Subcutaneous abdominal adipose tissue (tissue), 5 donors: ENCODE results near the gene PLXND1.
"Not testable (repeated sequence)": the region's sequence is repeated elsewhere in the genome, so short reads cannot be mapped to it uniquely, and the experiment has no call there.

Source experiments
- H3K27ac ChIP-seq: one replicate; pipeline ENCODE4 v1.7.0; 2013; ENCODE audit warnings: low read depth, mild to moderate bottlenecking, inconsistent platforms, low read length, moderate library complexity
- H3K27me3 ChIP-seq, 5 donors: one replicate each; pipeline ENCODE4 v1.7.0; 2013; ENCODE audit warnings: low read length in 5 of 5, inconsistent platforms in 1 of 5; ENCODE audit not compliant: control insufficient read depth in 5 of 5, insufficient read depth in 4 of 5
- H3K36me3 ChIP-seq, 5 donors: one replicate each; pipeline ENCODE4 v1.7.0; 2013; ENCODE audit warnings: low read length in 5 of 5; ENCODE audit not compliant: control insufficient read depth in 5 of 5, insufficient read depth in 5 of 5
- H3K4me1 ChIP-seq, 5 donors: one replicate each; pipeline ENCODE4 v1.7.0; 2013; ENCODE audit warnings: low read length in 5 of 5, mild to moderate bottlenecking in 3 of 5, moderate library complexity in 1 of 5; ENCODE audit not compliant: control insufficient read depth in 5 of 5, insufficient read depth in 5 of 5
- H3K4me3 ChIP-seq, 5 donors: one replicate each; pipeline ENCODE4 v1.7.0; 2013; ENCODE audit warnings: low read length in 5 of 5, low read depth in 1 of 5
- H3K9ac ChIP-seq, 5 donors: one replicate each; pipeline ENCODE4 v1.7.0; 2013; ENCODE audit warnings: low read length in 5 of 5, mild to moderate bottlenecking in 4 of 5, moderate library complexity in 3 of 5
- H3K9me3 ChIP-seq, 5 donors: one replicate each; pipeline ENCODE4 v1.7.0; 2013; ENCODE audit warnings: low read length in 5 of 5; ENCODE audit not compliant: control insufficient read depth in 5 of 5
- donor health status: healthy.
- donor health status: healthy.
- donor health status: healthy.
- donor health status: healthy.
- donor health status: healthy.

PLXND1 gene

DNA sequence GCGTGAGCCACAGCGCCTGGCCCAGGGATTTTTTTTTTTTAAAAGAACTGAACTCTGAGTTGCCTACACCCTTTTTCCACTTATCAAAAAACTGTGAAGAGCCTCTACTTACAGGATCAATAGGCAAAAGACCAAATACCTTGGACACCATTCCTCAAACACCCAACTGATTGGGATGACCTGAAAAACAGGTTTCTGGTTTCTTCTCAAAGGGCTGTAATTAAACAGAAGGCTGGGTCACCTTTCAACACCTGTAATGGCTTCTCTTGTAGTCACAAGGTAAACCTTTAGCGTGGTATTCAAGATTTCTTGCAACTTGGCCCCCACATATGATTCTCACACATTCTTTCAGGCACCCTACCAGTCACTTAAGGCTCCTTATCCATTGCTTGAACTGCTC is 38.4 kb upstream of the PLXND1 start:
- no peaks in the 10 kb centered on the region for H3K27me3 ChIP-seq
- H3K36me3 ChIP-seq = no peaks in the 10 kb centered on the region
- H3K9ac ChIP-seq = no peak overlapping the region
- peaks cover 0 to 5% (median 1%) of the 10 kb centered on the region in 5 donors for H3K4me1 ChIP-seq
- H3K9me3 ChIP-seq = no peaks in the 10 kb centered on the region
- no peak overlapping the region for H3K4me3 ChIP-seq
- H3K27ac ChIP-seq = no peak overlapping the region

DNA sequence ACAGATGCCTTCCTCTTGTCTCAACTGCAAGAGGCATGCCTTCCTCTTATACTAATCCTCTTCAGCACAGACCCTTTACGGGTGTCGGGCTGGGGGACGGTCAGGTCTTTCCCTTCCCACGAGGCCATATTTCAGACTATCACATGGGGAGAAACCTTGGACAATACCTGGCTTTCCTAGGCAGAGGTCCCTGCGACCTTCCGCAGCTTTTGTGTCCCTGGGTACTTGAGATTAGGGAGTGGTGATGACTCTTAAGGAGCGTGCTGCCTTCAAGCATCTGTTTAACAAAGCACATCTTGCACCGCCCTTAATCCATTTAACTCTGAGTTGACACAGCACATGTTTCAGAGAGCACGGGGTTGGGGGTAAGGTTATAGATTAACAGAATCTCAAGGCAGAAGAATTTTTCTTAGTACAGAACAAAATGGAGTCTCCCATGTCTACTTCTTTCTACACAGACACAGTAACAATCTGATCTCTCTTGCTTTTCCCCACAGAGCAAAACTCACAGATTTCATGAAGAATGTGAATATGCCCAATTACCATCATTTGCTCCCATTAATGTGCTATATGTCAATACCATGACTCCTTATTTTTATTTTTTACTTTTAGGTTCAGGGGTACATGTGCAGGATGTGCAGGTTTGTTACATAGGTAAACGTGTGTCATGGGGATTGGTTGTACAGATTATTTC is 35.2 kb upstream of the PLXND1 start:
- not testable (repeated sequence) for H3K9ac ChIP-seq, H3K27me3 ChIP-seq, H3K9me3 ChIP-seq, H3K4me1 ChIP-seq, H3K4me3 ChIP-seq, H3K27ac ChIP-seq, H3K36me3 ChIP-seq

DNA sequence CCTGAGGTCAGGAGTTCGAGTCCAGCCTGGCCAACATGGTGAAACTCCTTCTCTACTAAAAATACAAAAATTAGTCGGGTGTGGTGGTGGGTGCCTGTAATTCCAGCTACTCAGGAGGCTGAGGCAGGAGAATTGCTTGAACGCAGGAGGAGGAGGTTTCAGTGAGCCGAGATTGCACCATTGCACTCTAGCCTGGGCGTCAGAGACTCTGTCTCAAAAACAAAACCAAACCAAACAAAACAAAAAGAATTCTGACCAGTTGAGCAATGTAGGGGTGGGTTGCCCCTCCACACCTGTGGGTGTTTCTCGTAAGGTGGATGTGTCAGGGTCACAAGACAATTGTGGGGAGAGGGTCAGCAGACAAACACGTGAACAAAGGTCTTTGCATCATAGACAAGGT is 34.5 kb upstream of the PLXND1 start:
- H3K9ac ChIP-seq, H3K27me3 ChIP-seq, H3K4me1 ChIP-seq, H3K27ac ChIP-seq, H3K36me3 ChIP-seq, H3K4me3 ChIP-seq, H3K9me3 ChIP-seq: not testable (repeated sequence)

DNA sequence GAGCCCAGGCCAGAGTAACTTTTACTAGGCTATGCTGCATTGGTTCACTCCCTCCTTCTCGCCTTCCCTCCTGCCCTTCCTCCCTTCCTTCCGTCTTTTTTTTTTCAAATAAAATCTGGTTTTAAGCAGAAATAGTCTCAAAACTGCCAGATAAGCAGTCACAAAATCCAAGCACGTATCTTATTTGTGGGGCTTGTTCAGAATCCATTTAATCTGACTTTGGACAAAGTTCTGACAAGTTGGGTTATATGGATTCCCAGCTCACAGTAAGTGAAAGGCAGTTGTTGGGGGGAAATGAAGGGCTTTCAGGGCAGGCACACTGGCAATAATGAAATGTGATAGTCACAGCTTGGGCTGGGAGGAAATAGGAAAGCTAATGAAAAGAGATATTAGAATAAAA is 32.0 kb upstream of the PLXND1 start:
- Histone ChIP-seq H3K27ac (no peak overlapping the region), H3K27me3 (no peaks in the 10 kb centered on the region), H3K4me3 (no peak overlapping the region), H3K4me1 (no peaks in the 10 kb centered on the region), H3K36me3 (no peaks in the 10 kb centered on the region), H3K9ac (no peak overlapping the region), H3K9me3 (peaks cover 0 to 6% (median 0%) of the 10 kb centered on the region in 5 donors)

DNA sequence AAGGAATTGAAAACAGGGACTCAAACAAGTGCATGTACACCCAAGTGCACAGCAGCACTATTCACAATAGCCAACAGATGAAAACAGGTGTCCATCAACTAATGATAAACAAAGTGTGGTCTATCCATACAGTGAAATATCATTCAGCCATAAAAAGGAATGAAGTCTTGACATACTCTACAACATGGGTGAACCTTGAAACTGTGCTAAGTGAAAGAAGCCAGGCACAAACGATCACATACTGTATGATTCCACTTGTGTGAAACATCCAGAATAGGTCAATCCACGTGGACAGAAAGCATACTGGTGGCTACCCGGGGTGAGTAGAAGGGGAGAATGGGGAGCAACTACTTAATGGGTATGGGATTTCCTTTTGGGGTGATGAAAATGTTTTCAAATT is 29.6 kb upstream of the PLXND1 start:
- Histone ChIP-seq H3K9me3 (peaks cover 0 to 6% (median 0%) of the 10 kb centered on the region in 5 donors), H3K4me1 (no peaks in the 10 kb centered on the region), H3K27me3 (no peaks in the 10 kb centered on the region), H3K4me3 (no peak overlapping the region), H3K27ac (no peak overlapping the region), H3K9ac (no peak overlapping the region), H3K36me3 (no peaks in the 10 kb centered on the region)

DNA sequence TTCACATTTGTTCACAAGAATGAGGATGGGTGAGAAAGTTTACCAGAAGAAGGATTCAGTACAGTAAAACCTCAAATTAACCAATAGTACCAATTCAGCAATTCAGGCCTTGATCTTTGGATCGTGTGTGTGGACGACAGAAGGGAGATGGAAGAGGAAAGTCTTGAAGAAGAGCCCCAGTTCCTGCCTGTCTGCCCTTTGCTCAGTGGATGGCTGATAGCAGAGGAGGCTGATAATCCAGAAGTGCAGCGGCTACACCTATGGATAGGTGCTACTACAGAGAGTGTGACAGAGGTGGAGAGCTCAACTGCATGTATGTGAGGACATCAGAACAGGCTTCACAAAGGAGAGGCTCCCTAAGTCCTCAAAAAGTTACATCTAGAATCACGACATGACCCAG is 29.2 kb upstream of the PLXND1 start:
- H3K27ac ChIP-seq = no peak overlapping the region
- no peaks in the 10 kb centered on the region for H3K36me3 ChIP-seq
- no peaks in the 10 kb centered on the region for H3K27me3 ChIP-seq
- peaks cover 0 to 6% (median 0%) of the 10 kb centered on the region in 5 donors for H3K9me3 ChIP-seq
- H3K4me3 ChIP-seq = no peak overlapping the region
- H3K9ac ChIP-seq = no peak overlapping the region
- H3K4me1 ChIP-seq = no peaks in the 10 kb centered on the region

DNA sequence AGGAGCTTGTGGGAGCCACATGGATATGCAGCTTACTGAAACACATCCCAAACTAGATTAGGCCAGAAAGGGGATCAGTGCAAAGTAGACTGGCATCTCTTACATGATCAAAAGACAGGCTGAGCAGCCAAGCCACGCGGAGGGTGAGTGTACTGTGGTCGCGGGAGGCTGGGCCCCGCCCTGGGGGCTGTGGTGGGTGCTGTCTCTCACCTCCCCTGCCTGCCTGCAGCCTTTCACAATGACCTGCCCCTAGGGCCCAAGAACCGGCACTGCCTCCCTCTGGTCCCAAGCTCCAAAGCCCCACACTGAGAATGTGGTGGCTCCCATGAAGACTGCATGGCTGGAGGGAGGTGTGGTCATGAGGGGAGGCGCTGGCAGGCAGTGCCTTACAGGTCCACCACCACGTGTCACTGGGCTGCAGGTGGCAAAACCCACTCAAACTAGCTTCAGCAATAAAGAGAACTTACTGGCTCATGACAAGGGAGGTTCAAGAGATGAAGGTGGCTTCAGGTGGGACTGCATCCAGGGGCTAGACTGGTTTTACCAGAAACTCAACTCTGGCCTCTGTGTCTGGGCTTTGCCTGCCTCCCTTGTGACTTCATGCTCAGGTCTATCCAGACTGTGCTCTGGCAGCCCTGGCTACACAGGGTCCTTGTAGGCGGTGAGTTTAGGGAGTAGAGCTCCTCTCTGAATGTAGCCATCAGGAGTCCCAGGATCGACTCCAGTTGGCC is 27.4 kb upstream of the PLXND1 start:
- Histone ChIP-seq H3K4me3 (no peak overlapping the region), H3K27me3 (no peaks in the 10 kb centered on the region), H3K4me1 (no peaks in the 10 kb centered on the region), H3K9me3 (peaks cover 0 to 6% (median 0%) of the 10 kb centered on the region in 5 donors), H3K27ac (no peak overlapping the region), H3K36me3 (no peaks in the 10 kb centered on the region), H3K9ac (no peak overlapping the region)

DNA sequence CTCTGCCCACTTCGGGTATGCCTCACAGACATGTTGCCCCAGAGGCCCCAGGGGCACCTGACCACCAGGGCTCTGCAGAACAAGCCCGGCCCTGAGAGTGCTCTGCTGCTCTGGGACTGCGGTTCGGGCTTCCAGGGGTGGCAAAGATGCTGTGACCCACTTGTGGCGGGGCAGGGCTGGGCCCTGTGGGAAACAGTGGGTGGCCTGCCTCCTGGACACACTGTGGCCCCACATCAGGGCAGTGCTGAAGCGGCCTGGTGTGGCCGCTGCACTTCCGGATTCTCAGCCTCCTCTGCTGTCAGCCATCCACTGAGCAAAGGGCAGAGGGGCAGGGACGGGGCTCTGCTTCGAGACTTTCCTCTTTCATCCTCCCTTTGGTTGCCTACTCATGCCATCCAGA is 26.5 kb upstream of the PLXND1 start:
- Histone ChIP-seq H3K9ac (no peak overlapping the region), H3K4me1 (peaks cover 2 to 8% (median 4%) of the 10 kb centered on the region in 5 donors), H3K27ac (no peak overlapping the region), H3K36me3 (no peaks in the 10 kb centered on the region), H3K4me3 (no peak overlapping the region), H3K27me3 (no peaks in the 10 kb centered on the region), H3K9me3 (peaks cover 0 to 6% (median 0%) of the 10 kb centered on the region in 5 donors)

DNA sequence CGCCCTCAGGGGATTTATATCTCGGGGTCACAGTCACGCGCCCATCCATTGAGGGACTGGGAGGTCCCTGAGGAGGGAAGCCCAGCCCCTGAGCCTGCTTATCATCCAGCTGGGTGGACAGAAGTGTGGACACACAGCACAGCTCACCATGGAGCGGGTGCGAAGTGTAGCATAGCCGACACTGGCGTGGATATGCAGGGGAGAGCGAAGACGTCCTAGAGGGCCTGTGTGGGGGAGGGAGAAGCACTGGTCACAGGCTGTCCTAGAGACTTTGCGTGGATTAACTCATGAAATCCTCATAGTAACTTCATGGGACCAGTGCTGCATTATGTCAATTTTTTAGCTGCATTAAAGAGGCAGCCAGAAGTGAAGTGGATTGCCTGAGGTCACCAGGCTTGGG is 26.1 kb upstream of the PLXND1 start:
- Histone ChIP-seq H3K4me1 (peaks cover 4 to 12% (median 8%) of the 10 kb centered on the region in 5 donors), H3K36me3 (no peaks in the 10 kb centered on the region), H3K9ac (no peak overlapping the region), H3K4me3 (no peak overlapping the region), H3K9me3 (peaks cover 0 to 6% (median 0%) of the 10 kb centered on the region in 5 donors), H3K27me3 (no peaks in the 10 kb centered on the region), H3K27ac (no peak overlapping the region)

DNA sequence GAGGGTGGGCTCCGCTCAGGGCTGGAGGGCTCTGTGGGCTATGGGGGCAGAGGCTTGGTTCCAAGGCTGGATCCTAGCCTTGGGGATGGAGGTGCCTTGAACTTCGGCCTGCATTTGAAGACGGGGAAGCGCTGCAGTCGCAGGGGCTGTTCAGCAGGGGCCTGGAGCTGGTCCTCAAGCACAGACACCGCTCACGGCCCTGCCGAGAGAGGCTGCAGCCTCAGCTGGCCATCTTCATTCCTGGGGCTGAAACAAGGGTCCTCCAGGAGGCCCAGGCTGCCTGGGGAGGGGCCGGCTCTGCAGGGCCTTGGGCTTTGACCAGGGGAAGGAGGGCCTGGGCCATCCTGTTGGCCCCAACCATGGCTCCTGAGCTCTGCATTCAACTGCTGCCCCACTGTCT is 25.6 kb upstream of the PLXND1 start:
- Histone ChIP-seq H3K27ac (no peak overlapping the region), H3K9me3 (peaks cover 0 to 6% (median 0%) of the 10 kb centered on the region in 5 donors), H3K27me3 (no peaks in the 10 kb centered on the region), H3K9ac (no peak overlapping the region), H3K36me3 (no peaks in the 10 kb centered on the region), H3K4me1 (peaks cover 4 to 17% (median 13%) of the 10 kb centered on the region in 5 donors), H3K4me3 (no peak overlapping the region)
